HG02610 (cell line): Measurements from ENCODE around the gene ROBO4.

ENCODE experiments used
- ATAC-seq: cut with Tn5 transposase; IDR thresholded peaks from one replicate; pipeline ENCODE4 v1.9.1; 2021; ENCODE audit warnings: mild to moderate bottlenecking, moderate library complexity; ENCODE audit not compliant: unreplicated experiment

Gene ROBO4

DNA sequence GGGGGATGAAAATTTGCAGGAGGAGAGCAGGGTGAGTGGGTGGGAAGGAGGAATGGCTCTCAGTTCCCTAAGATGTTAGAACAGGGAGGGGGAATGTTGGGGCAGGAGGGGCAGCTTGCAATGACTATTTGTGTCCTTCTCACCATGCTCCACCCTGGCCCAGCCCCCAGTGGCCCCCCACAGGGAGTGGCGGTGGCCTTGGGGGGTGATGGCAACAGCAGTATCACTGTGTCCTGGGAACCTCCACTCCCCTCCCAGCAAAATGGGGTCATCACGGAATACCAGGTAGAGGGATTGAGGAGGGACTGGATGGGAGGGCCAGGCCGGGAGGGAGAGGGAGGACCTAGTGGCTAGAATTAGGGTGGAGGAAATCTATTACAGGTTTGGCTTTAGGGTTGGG, 22.3 kb downstream of the ROBO4 start:
- ATAC-seq: no peak

DNA sequence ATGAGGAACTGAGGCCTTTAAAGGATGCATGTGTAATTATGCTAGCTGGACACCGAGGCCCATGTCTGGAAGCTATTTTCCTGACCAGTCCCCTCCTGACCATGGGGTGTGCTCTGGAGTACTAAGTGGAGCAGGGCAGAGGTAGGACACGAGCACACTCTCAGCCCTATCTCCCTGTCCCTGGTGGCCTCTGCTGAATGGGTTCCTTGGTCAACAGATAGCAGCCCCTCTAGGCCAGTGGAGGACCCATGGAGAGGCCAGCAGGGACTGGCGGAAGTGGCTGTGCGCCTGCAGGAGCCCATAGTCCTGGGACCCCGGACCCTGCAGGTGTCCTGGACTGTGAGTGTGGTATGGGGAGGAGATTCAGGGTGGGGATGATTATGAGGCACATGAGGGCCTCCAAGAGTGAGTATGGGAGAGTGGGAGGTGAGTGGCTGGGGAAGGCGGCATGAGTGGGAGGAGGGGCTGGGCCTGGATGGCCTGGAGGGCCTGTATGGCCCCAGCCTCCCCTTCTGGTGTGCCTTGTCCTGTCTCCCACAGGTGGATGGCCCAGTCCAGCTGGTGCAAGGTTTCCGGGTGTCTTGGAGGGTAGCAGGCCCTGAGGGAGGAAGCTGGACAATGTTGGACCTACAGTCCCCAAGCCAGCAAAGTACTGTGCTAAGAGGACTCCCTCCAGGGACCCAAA, 23.0 kb downstream of the ROBO4 start:
- no peak for ATAC-seq

DNA sequence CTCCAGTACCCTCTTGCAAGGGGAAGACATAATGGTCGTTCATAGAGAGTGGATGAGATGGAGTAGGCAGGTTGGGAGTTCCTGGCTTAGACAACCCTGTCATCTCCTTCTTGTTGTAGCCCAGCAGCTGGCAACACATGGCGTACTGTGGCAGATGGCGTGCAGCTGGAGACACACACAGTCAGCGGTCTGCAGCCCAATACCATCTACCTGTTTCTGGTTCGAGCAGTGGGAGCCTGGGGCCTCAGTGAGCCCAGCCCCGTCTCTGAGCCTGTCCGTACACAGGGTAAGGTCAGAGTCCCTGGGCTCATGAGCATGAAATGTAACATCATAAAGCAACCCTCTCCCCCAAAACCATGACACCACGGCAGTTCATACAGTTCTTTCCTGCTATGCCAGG, 23.7 kb downstream of the ROBO4 start:
- no peak for ATAC-seq

DNA sequence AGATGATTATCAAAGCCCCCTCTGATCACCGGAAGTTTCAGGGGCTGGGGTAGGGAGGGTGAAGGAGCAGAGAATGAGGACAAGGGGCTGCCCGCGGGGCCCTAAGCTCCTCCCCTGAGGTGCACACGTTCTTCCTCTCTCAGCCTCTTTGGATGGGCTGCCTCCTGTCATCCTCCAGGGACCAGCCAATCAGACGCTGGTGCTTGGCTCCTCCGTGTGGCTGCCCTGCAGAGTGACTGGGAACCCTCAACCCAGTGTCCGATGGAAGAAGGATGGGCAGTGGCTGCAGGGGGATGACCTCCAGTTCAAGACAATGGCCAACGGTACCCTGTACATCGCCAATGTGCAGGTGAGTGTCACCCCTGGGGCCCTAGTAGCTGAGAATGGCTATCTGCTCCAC, 24.9 kb downstream of the ROBO4 start:
- no peak for ATAC-seq

GRCh38 chr11:124872280-124872679, 25.4 kb downstream of the ROBO4 start:
- ATAC-seq: no peak

GRCh38 chr11:124870430-124870829, 27.2 kb downstream of the ROBO4 start:
- no peak for ATAC-seq

- ATAC-seq: no peak
These were observed 27.7 kb downstream of the ROBO4 start for GRCh38 chr11:124869856-124870387.

DNA sequence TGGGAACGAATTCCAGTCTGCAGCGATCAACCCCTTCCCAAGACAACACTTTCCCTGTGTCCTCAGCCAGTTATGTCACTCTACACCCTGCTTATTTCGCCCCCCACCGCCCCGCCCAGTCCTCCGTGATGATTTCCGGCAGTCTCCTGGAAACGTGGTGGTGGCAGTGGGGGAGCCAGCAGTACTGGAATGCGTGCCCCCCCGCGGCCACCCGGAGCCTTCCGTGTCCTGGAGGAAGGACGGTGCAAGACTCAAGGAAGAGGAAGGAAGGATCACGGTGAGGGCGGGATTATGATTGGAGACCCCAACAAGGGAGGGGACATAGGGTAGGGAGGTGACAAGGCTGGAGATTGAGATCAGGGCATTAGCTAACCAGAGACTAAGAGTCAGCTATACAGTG, 28.3 kb downstream of the ROBO4 start:
- ATAC-seq: no peak

DNA sequence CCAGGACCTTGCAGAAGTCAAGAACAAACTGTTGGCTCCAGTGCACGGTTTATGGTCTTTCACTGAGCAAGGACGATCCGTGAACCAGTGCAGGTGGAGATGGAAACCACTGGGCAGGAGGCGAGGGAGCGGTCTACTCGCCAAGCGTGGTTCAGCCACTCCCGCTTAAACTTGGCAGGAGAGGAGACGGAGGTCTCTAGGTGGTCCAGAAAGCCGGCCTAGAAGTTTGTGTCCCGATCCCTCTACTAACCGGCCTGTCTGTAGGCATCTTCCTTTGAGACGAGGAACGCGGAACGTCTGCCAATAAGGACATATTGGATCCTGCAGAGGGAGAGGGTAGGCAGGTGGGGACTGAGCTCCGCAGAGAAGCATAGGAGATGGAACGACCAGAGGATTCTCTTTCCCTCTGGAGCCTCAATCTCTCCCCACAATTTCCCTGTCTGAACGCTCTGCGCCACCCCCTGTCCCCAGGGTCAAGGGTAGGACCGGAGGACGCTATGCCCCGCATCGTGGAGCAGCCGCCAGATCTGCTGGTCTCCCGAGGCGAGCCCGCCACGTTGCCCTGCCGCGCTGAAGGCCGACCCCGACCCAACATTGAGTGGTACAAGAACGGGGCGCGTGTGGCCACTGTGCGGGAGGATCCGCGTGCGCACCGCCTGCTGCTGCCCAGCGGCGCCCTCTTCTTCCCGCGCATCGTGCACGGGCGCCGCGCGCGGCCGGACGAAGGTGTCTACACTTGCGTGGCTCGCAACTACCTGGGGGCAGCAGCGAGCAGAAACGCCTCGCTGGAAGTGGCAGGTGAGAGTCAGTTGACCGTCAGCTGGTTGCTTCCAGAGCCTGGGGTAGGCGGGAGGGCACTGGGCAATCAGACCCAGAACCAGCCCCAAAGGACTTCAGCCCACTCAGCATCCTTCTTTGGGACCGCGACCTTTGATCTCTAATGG, 29.1 kb downstream of the ROBO4 start:
- no peak for ATAC-seq

DNA sequence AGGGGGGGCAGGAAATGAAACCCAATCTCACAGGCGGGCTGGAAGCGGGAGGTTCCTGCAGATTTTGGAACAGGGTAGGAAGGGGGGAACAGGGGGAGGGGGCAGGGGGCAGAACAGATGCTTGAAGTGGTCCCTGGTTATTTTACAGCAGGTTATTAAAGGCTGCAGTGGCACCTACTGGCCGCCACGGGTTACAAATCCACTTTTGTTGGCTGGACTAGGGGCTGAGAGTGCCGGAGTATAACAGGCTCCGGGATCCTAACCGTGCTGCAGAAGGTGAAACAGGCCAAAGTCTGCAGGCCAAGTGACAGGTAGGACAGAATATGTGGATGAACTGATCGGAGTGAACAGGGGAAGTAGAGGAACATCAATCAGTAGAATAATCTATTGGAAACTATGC, 30.0 kb downstream of the ROBO4 start:
- no peak for ATAC-seq

- ATAC-seq: no peak
These were observed 31.5 kb downstream of the ROBO4 start for GRCh38 chr11:124865902-124866851.

DNA sequence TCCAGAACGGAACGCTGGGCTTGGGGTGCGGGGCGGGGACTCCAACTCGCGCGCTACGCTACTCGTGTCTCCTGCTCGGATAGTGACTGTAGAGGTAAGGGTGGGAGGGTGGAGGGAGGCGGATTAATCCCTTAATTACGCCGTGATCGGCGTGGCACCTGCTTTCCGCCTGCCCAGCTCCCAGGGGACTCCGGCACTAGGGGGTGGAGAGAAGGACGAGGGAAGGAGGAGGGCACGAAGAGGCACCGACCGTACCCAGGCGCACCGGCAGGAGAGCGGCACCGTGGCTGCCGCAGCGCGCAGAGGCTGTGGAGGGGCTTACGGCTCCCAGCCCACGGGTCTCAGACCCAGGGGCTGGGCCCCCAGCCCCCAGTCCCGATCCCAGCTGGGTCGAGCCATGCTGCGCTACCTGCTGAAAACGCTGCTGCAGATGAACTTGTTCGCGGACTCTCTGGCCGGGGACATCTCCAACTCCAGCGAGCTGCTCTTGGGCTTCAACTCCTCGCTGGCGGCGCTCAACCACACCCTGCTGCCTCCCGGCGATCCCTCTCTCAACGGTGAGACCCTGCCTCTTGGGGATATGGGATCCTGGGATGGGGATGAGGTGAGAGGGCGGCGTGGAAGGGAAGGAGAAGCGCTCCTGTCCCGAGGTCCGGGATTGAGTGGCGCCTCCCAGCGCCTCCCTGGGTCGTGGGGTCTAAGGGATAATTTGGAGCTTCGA, 32.3 kb downstream of the ROBO4 start, which contains the start of gene ROBO3:
Gene ROBO3, plus strand, starts transcription at position 252 of the 721 bp plus-strand sequence. Its CDS starts 146 bp downstream, at position 398.
- no peak for ATAC-seq

- ATAC-seq: no peak
These were observed 32.8 kb downstream of the ROBO4 start for GRCh38 chr11:124864892-124865180.

DNA sequence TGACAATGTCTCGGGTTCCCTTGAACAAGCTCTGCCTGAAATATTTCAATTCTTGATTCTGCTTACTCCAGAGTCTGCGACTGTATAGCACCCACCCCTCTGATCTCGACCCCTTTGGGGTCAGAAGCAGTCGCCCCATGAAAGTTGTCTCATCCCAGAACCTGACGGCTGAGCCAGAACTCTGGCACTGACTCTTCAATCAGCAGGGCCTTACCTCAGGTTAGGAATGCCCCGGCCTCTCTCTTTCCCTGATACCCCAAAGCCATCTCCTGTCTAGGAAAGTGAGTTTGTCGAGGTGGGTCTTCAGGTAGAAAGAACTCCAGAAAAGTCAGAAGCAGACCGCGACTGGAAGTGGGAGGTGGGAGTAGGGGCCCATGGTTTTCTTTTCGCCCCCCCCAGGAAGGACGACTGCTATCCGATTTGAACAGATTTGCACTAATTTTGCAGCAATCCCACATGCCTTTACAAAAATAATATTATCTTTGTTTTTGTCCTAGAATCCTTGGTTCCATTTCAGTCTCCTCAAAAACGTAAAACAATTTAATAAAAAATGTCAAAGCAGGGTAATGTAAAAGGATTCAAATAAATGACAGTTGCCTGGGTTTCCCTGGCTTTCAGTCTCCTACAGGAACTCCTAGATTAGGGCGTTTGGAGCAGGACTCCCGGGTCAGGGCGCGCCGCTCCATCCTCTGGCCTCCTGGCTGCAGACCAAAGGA, 33.3 kb downstream of the ROBO4 start:
- ATAC-seq: no peak

- ATAC-seq: no peak
These were observed 33.9 kb downstream of the ROBO4 start for GRCh38 chr11:124863826-124864165.

DNA sequence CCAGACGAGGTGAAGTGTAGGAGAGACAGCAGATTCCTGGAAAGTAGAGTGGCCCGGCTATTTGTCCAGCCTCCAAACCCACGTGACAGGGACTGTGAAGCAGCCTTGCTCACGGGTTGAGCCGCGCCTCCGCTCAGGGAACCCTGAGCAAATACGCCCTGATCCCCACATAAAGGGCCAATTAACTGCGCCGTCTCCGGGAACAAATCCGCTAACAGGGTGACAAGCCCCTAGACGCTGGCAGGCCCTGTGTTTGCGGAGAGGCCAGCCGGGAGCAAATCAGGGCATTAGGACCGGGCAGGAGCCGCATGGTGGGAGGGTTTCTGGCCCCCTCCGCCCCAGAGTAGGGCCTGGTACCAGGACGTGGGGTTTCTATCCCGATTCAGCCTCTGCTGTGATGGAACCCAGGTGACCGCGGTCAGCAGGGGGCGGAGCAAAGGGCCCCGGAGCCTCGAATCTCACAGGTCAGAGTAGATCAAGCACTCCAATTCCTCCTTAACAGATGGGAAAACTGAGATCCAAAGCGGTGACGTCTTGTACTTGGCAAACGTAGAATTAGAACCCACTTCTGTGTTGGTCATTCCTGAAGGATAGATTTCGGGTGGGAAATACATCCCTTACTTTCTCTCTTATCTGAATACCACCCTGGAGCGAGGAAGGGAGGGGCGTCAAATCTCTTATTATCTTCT, 34.4 kb downstream of the ROBO4 start:
- ATAC-seq: no peak

- no peak for ATAC-seq
These were observed 36.0 kb downstream of the ROBO4 start for GRCh38 chr11:124861670-124862069.

DNA sequence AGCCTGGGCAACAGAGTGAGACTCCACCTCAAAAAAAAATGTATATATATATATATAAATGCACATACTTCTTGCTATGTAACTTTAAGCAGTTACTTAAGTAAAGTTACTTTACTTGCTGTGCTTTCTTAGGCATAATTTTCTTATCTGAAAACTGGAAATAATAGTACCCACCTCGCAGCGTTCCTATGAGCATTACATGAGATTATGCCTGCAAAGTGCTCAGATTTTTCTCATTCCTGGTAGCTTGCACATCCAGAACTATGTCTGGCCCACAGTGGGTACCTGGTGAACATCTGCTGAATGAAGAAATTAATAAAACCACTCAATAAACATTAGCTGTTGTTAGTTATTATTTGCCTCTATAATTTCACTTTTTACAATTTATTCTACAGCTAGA, 38.5 kb downstream of the ROBO4 start:
- no peak for ATAC-seq

- ATAC-seq: no peak
These were observed 51.5 kb downstream of the ROBO4 start for GRCh38 chr11:124846070-124846673.
